K562 treated with DMSO at 1 percent for 48 hours (cell line): Measurements from ENCODE around the gene TP53TG3. TPM values are rescaled to one million over a fixed set of nuclear protein-coding genes. Genes with fewer than 3 reads are reported as not detected.

Experiments
- total RNA-seq: library from RNA; unstranded; fragments of 300-600 nt; gene quantifications from 2 replicates; pipeline ENCODE4 v1.2.3, GENCODE V29; 2022; ENCODE audit warnings: low replicate concordance; ENCODE audit errors: extremely low read depth

The TP53TG3 gene
- total RNA-seq = not detected in 2 replicates

DNA sequence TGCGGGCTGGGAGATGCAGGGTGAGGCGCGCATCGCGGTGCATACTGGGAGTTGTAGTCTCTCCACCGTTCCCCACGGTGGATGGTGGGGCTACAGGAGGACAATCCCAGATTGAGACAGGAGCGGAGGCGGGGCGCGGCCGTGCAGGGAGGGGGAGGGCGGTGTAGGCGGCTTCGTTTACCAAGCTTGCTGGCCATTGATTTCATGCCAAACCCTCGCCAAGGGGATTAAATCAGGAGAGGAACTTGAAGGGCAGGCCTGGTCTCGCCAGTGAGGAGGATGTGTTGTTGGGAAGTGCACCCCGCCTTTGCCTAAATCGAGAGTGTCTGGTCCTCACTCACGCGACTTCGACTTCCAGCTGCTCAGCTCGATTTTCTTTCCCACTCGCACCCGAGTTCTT is at the start of gene TP53TG3:
Gene TP53TG3 (minus strand): TSS at position 101 of the 400 bp plus-strand sequence. CDS start 68 bp downstream, at position 33.

